Measurements from ENCODE around the gene PPIP5K1.

GRCh38 chr15:43493703-43494472, 96.1 kb downstream of the PPIP5K1 start:
- TF ChIP-seq EGR1 (IDR thresholded peaks at IDR 0.05), result no peak
- TF ChIP-seq RAD21 (IDR thresholded peaks at IDR 0.05; ENCODE audit: low read depth), result no peak
- TF ChIP-seq EP300 (IDR thresholded peaks at IDR 0.05; ENCODE audit: borderline replicate concordance), result no peak
- TF ChIP-seq NFIC (IDR thresholded peaks at IDR 0.05), result no peak
- TF ChIP-seq USF1 (IDR thresholded peaks at IDR 0.05), result no peak
- TF ChIP-seq FOXM1 (IDR thresholded peaks at IDR 0.05; ENCODE audit: borderline replicate concordance, low read depth), result no peak
- TF ChIP-seq REST (IDR thresholded peaks at IDR 0.05; ENCODE audit: low read depth), result no peak
- TF ChIP-seq CEBPB (IDR thresholded peaks at IDR 0.05), result no peak
- TF ChIP-seq, protein P1, sequence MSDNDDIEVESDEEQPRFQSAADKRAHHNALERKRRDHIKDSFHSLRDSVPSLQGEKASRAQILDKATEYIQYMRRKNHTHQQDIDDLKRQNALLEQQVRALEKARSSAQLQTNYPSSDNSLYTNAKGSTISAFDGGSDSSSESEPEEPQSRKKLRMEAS (IDR thresholded peaks at IDR 0.05), result no peak
- TF ChIP-seq TEAD4 (IDR thresholded peaks at IDR 0.05), result no peak
- no peak for TF ChIP-seq TAF1 (IDR thresholded peaks at IDR 0.05; ENCODE audit: low read depth)
- TF ChIP-seq TCF12 (IDR thresholded peaks at IDR 0.05; ENCODE audit: low read depth), result no peak

Measured in Ishikawa (cell line).